Smooth muscle cell of the brain vasculature (primary cell): Measurements from ENCODE around the gene RRN3.
"Not testable (repeated sequence)": the region's sequence is repeated elsewhere in the genome, so short reads cannot be mapped to it uniquely, and the experiment has no call there.

Experiments used
- DNase-seq: peaks from one replicate; pipeline ENCODE4 v3.0.0-alpha.2; 2012; ENCODE audit warnings: low read depth, low spot score

RRN3 gene

GRCh38 chr16:15052747-15053476, 41.2 kb downstream of the RRN3 start:
- no peak for DNase-seq

- DNase-seq = no peak
Observed at GRCh38 chr16:15051387-15051951, 42.6 kb downstream of the RRN3 start.

- not testable (repeated sequence) for DNase-seq
Observed at GRCh38 chr16:15050440-15050839, 43.6 kb downstream of the RRN3 start.

GRCh38 chr16:15049581-15050180, 44.4 kb downstream of the RRN3 start:
- no peak for DNase-seq

GRCh38 chr16:15046692-15047376, 47.2 kb downstream of the RRN3 start:
- DNase-seq = no peak

GRCh38 chr16:15045270-15045669, 48.8 kb downstream of the RRN3 start:
- DNase-seq = not testable (repeated sequence)

GRCh38 chr16:15044286-15044685, 49.8 kb downstream of the RRN3 start:
- DNase-seq = no peak

- no peak for DNase-seq
Observed at GRCh38 chr16:15043344-15043743, 50.7 kb downstream of the RRN3 start.

GRCh38 chr16:15041271-15042004, 52.6 kb downstream of the RRN3 start:
- no peak for DNase-seq

- DNase-seq = no peak
Observed at GRCh38 chr16:15038689-15039088, 55.4 kb downstream of the RRN3 start.

- DNase-seq = no peak
Observed at GRCh38 chr16:15037745-15038144, 56.3 kb downstream of the RRN3 start.

GRCh38 chr16:15037003-15037402, 57.1 kb downstream of the RRN3 start:
- no peak for DNase-seq

GRCh38 chr16:15035163-15035729, 58.8 kb downstream of the RRN3 start:
- DNase-seq = no peak

- no peak for DNase-seq
Observed at GRCh38 chr16:15034266-15035162, 59.6 kb downstream of the RRN3 start.

GRCh38 chr16:15033309-15033707, 60.8 kb downstream of the RRN3 start:
- no peak for DNase-seq

- DNase-seq = no peak
Observed at GRCh38 chr16:15032547-15033308, 61.3 kb downstream of the RRN3 start.

- DNase-seq = no peak
Observed at GRCh38 chr16:15031586-15031985, 62.5 kb downstream of the RRN3 start.

GRCh38 chr16:15031179-15031578, 62.9 kb downstream of the RRN3 start:
- no peak for DNase-seq

- not testable (repeated sequence) for DNase-seq
Observed at GRCh38 chr16:15029749-15030148, 64.3 kb downstream of the RRN3 start.
